ENCODE results near the gene CAPN3.

The CAPN3 gene

DNA sequence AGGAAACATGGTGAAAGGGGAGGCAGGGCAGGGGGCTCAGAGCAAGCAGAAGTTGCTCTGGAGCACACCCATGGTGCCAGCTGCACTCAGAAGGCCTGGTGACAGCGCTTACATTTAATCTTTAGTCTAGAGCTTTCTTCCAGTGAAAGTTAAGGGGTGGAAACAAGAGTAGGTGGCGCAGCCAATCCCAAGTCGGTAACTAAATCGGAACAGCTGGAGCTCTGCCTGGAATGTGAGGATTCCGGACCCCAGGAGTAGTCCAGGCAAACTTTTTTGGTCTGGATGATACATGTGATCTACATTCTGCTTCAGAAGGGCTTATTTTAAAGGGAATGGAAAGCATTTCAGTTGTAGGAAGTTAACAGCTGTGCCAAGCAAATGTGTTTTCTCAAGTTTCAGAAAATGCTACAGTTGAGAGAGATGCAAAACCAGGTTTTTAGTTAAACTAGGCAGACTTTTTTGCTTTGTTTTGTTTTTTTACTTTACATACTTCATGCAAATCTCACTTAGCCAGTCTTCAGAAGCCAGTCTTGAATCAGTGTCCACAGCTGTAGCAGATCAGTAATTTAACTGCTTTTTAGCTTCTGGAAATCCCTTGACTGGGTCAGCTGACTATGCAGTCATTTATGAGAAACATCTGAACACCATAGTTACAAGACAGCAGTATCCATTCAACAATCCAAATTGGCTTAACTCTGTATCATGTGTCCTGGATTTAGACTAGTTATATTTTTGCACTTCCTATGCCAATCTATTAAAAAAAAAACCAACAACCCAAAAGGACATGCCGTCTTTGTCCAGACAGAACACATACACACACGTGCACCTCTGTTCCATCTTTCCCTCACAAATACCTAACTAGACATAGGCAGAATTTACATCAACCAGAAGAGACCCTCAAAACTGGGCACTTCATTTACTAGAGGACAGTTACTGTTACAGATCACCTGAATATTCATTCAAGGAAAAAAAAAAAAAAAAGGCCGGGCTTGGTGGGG, 98.4 kb downstream of the CAPN3 start:
- no peak for DNase-seq

DNA sequence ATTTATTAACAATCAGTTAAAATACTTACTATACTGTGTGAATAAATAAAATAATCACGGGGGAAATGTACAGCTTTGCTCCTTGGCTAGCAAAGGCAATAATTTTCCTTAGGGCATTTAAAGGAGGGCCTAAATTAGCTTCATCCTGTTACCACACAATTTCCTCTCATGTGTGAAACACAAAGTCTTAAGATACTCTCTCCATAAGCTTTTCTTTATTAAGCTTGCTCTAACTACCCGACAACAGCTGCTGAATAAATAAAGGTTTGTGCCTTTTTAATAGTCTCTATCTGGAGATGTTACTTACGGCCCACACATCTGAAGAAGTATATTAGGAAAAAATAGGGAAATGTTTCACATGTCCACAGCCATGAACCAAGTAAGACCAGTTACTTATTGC, 102.0 kb downstream of the CAPN3 start:
- no peak for DNase-seq
